Stimulated activated CD8-positive, alpha-beta memory T cell treated with anti-CD3 and anti-CD28 coated beads, Interleukin-2, amount 100 ng/mL, for 1 hour (primary cell): ENCODE data around the gene CSNK1D.
"Not testable (repeated sequence)": the region's sequence is repeated elsewhere in the genome, so short reads cannot be mapped to it uniquely, and the experiment has no call there.

Experiments
- DNase-seq, 2 donors: peaks; one replicate each; pipeline ENCODE4 v3.0.0-alpha.2; 2020; ENCODE audit warnings: low read depth in 2 of 2

CSNK1D gene

GRCh38 chr17:82215095-82215971, 58.2 kb downstream of the CSNK1D start:
- DNase-seq, result no peak

- no peak for DNase-seq
Measured at GRCh38 chr17:82214012-82214628, 59.4 kb downstream of the CSNK1D start.

GRCh38 chr17:82213251-82214011, 60.1 kb downstream of the CSNK1D start:
- DNase-seq, result no peak

- DNase-seq, result no peak
Measured at GRCh38 chr17:82212331-82213250, 60.9 kb downstream of the CSNK1D start, which contains the start of gene CCDC57. Gene CCDC57, minus strand, starts transcription at chr17:82212842. Its CDS starts 10,898 bp downstream, at chr17:82201944.

- not testable (repeated sequence) for DNase-seq
Measured at GRCh38 chr17:82210655-82211054, 62.8 kb downstream of the CSNK1D start.

GRCh38 chr17:82205720-82206508, 67.6 kb downstream of the CSNK1D start:
- no peak for DNase-seq

GRCh38 chr17:82204831-82205719, 68.4 kb downstream of the CSNK1D start:
- no peak for DNase-seq

- no peak for DNase-seq
Measured at GRCh38 chr17:82203920-82204319, 69.6 kb downstream of the CSNK1D start.

GRCh38 chr17:82202981-82203380, 70.5 kb downstream of the CSNK1D start:
- no peak for DNase-seq

GRCh38 chr17:82201498-82201910, 72.0 kb downstream of the CSNK1D start:
- no peak for DNase-seq

GRCh38 chr17:82200743-82201497, 72.6 kb downstream of the CSNK1D start:
- peak; percentile 30 to 41 for DNase-seq

- DNase-seq, result no peak
Measured at GRCh38 chr17:82200135-82200534, 73.4 kb downstream of the CSNK1D start.

GRCh38 chr17:82199496-82199895, 74.0 kb downstream of the CSNK1D start:
- DNase-seq, result no peak

- DNase-seq, result no peak
Measured at GRCh38 chr17:82198092-82198491, 75.4 kb downstream of the CSNK1D start.

GRCh38 chr17:82195675-82196672, 77.5 kb downstream of the CSNK1D start:
- DNase-seq, result no peak

- DNase-seq, result no peak
Measured at GRCh38 chr17:82194765-82195164, 78.7 kb downstream of the CSNK1D start.

GRCh38 chr17:82193520-82194220, 79.8 kb downstream of the CSNK1D start:
- DNase-seq, result no peak
